Mesenteric fat pad (tissue), 1 donor: Measurements from ENCODE around the gene FAM72B. TPM values are rescaled to one million over a fixed set of nuclear protein-coding genes. Genes with fewer than 3 reads are reported as not detected.
"Not testable (repeated sequence)": the region's sequence is repeated elsewhere in the genome, so short reads cannot be mapped to it uniquely, and the experiment has no call there.

Experiments used
- DNase-seq: peaks from one replicate; pipeline ENCODE4 v3.0.0-alpha.2; 2020; ENCODE audit warnings: low spot score
- total RNA-seq: library from RNA; stranded (reverse); fragmentation: NEBNext Ultra II Directional; extraction: Animal tissue kit (Norgen Biotek cat#: 25700); gene quantifications from one replicate; pipeline ENCODE4 v1.2.1, GENCODE V29; 2021
- donor health status: DM: yes; HTN: yes; CAD: no.

FAM72B gene
- total RNA-seq, 1 donor from 2014 or later, result 1.1 TPM

GRCh38 chr1:121155671-121156358, 28.3 kb downstream of the FAM72B start:
- not testable (repeated sequence) for DNase-seq

- DNase-seq, result not testable (repeated sequence)
These were observed 29.3 kb downstream of the FAM72B start for GRCh38 chr1:121154811-121155210.

- DNase-seq, result not testable (repeated sequence)
These were observed 31.4 kb downstream of the FAM72B start for GRCh38 chr1:121152788-121153187.

GRCh38 chr1:121151294-121151693, 32.8 kb downstream of the FAM72B start:
- DNase-seq, result not testable (repeated sequence)

GRCh38 chr1:121148489-121149190, 35.5 kb downstream of the FAM72B start:
- DNase-seq, result not testable (repeated sequence)

GRCh38 chr1:121140393-121140792, 43.7 kb downstream of the FAM72B start:
- DNase-seq, result not testable (repeated sequence)

GRCh38 chr1:121131494-121131893, 52.6 kb downstream of the FAM72B start:
- DNase-seq, result not testable (repeated sequence)

GRCh38 chr1:121118480-121118824, 65.7 kb downstream of the FAM72B start:
- not testable (repeated sequence) for DNase-seq

Other genes starting within 250 kb of the FAM72B start
- gene SRGAP2C, start 635 bp upstream of the FAM72B start, total RNA-seq, result 31.0 TPM